H9 (cell line): Measurements from ENCODE around the gene TARP.

Source experiments
- DNase-seq: peaks from one replicate; pipeline ENCODE4 v3.0.0-alpha.2; 2017
- H2AFZ ChIP-seq: one replicate; pipeline ENCODE4 v1.6.1; 2013; ENCODE audit warnings: mild to moderate bottlenecking, low read length, control low read depth, moderate library complexity
- H2AK5ac ChIP-seq: 2 replicates; pipeline ENCODE4 v1.6.1; 2013; ENCODE audit warnings: low read length, control low read depth, mixed read lengths; ENCODE audit not compliant: insufficient read length
- H2BK120ac ChIP-seq: one replicate; pipeline ENCODE4 v1.6.1; 2013; ENCODE audit warnings: low read depth, mild to moderate bottlenecking, low read length, control low read depth, inconsistent platforms; ENCODE audit not compliant: poor library complexity, severe bottlenecking
- H2BK12ac ChIP-seq: 2 replicates; pipeline ENCODE4 v1.6.1; 2013; ENCODE audit warnings: low read length, control low read depth, mixed read lengths, low read depth; ENCODE audit not compliant: insufficient read length
- H2BK15ac ChIP-seq: 2 replicates; pipeline ENCODE4 v1.6.1; 2013; ENCODE audit warnings: low read depth, low read length, control low read depth
- H2BK20ac ChIP-seq: one replicate; pipeline ENCODE4 v1.6.1; 2013; ENCODE audit warnings: low read depth, mild to moderate bottlenecking, low read length, control low read depth, inconsistent platforms; ENCODE audit not compliant: poor library complexity, severe bottlenecking
- H2BK5ac ChIP-seq: 2 replicates; pipeline ENCODE4 v1.6.1; 2013; ENCODE audit warnings: low read length, control low read depth, mixed read lengths; ENCODE audit not compliant: insufficient read length
- H3K14ac ChIP-seq: 2 replicates; pipeline ENCODE4 v1.6.1; 2013; ENCODE audit warnings: low read length, control low read depth; ENCODE audit not compliant: insufficient read depth
- H3K18ac ChIP-seq: 2 replicates; pipeline ENCODE4 v1.6.1; 2013; ENCODE audit warnings: low read depth, mild to moderate bottlenecking, mixed read lengths, low read length, control low read depth; ENCODE audit not compliant: insufficient read length
- H3K23ac ChIP-seq: 2 replicates; pipeline ENCODE4 v1.6.1; 2013; ENCODE audit warnings: low read length, control low read depth, mixed read lengths, low read depth; ENCODE audit not compliant: insufficient read length
- H3K23me2 ChIP-seq: 2 replicates; pipeline ENCODE4 v1.6.1; 2013; ENCODE audit warnings: low read depth, mild to moderate bottlenecking, mixed read lengths, low read length, control low read depth; ENCODE audit not compliant: insufficient read length, poor library complexity, severe bottlenecking
- H3K27ac ChIP-seq: 2 replicates; pipeline ENCODE4 v1.5.1; 2013; ENCODE audit warnings: low read length, control low read depth, mixed read lengths, low read depth; ENCODE audit not compliant: insufficient read length
- H3K27me3 ChIP-seq: 2 replicates; pipeline ENCODE4 v1.6.1; 2013; ENCODE audit warnings: low read length, control low read depth, inconsistent platforms; ENCODE audit not compliant: insufficient read depth
- H3K4ac ChIP-seq: 2 replicates; pipeline ENCODE4 v1.6.1; 2013; ENCODE audit warnings: low read depth, mild to moderate bottlenecking, control low read depth, inconsistent platforms, low read length, moderate library complexity
- H3K4me1 ChIP-seq: 2 replicates; pipeline ENCODE4 v1.6.1; 2013; ENCODE audit warnings: low read length, control low read depth, inconsistent platforms; ENCODE audit not compliant: insufficient read depth
- H3K4me2 ChIP-seq: 2 replicates; pipeline ENCODE4 v1.6.1; 2013; ENCODE audit warnings: low read length, control low read depth, mixed read lengths; ENCODE audit not compliant: insufficient read length, insufficient read depth
- H3K56ac ChIP-seq: 2 replicates; pipeline ENCODE4 v1.6.1; 2013; ENCODE audit warnings: low read depth, mild to moderate bottlenecking, mixed read lengths, low read length, control low read depth; ENCODE audit not compliant: insufficient read length
- H3K79me1 ChIP-seq: 2 replicates; pipeline ENCODE4 v1.6.1; 2013; ENCODE audit warnings: low read depth, mild to moderate bottlenecking, moderate library complexity, low read length, control low read depth, inconsistent platforms; ENCODE audit not compliant: insufficient read depth, poor library complexity, severe bottlenecking
- H3K79me2 ChIP-seq: 2 replicates; pipeline ENCODE4 v1.6.1; 2013; ENCODE audit warnings: low read length, control low read depth, inconsistent platforms; ENCODE audit not compliant: insufficient read depth
- H3K9ac ChIP-seq: 2 replicates; pipeline ENCODE4 v1.6.1; 2013; ENCODE audit warnings: low read length, control low read depth, mixed read lengths; ENCODE audit not compliant: insufficient read length; ENCODE audit errors: extremely low read depth
- H3K9me3 ChIP-seq: one replicate; pipeline ENCODE4 v1.6.1; 2013; ENCODE audit warnings: low read depth, low read length, inconsistent platforms; ENCODE audit not compliant: control insufficient read depth
- H3T11ph ChIP-seq: one replicate; pipeline ENCODE4 v1.6.1; 2013; ENCODE audit warnings: mild to moderate bottlenecking, low read length, control low read depth, inconsistent platforms
- H4K20me1 ChIP-seq: one replicate; pipeline ENCODE4 v1.6.1; 2013; ENCODE audit not compliant: control insufficient read depth, insufficient read length, insufficient read depth
- H4K5ac ChIP-seq: 2 replicates; pipeline ENCODE4 v1.6.1; 2013; ENCODE audit warnings: low read depth, mild to moderate bottlenecking, mixed read lengths, low read length, control low read depth; ENCODE audit not compliant: insufficient read length
- H4K8ac ChIP-seq: replicated peaks from 2 replicates; pipeline ENCODE4 v1.6.1; 2013; ENCODE audit warnings: low read length, control low read depth, mixed read lengths, low read depth; ENCODE audit not compliant: insufficient read length
- H4K91ac ChIP-seq: 2 replicates; pipeline ENCODE4 v1.6.1; 2013; ENCODE audit warnings: low read depth, mild to moderate bottlenecking, moderate library complexity, mixed read lengths, low read length, control low read depth; ENCODE audit not compliant: insufficient read length
- H3K27ac Mint-ChIP-seq, 3 experiments: 2 replicates in 2 of 3; 3 replicates in 1 of 3; pipeline ENCODE4 v1.8.0; 2020 to 2021; ENCODE audit warnings: mixed read lengths in 3 of 3, mild to moderate bottlenecking in 1 of 3, moderate library complexity in 1 of 3
- H3K27me3 Mint-ChIP-seq: 2 replicates; pipeline ENCODE4 v1.8.0; 2021; ENCODE audit warnings: low read depth, mild to moderate bottlenecking, moderate library complexity, mixed read lengths
- H3K36me3 Mint-ChIP-seq, 3 experiments: 2 replicates in 2 of 3; 3 replicates in 1 of 3; pipeline ENCODE4 v1.8.0; 2020 to 2021; ENCODE audit warnings: low read depth in 3 of 3, mixed read lengths in 3 of 3; ENCODE audit not compliant: insufficient read depth in 1 of 3
- H3K4me1 Mint-ChIP-seq, 2 experiments: 2 replicates each; pipeline ENCODE4 v1.8.0; 2020; ENCODE audit warnings: mixed read lengths in 2 of 2
- H3K4me3 Mint-ChIP-seq, 2 experiments: 2 replicates in 1 of 2; 3 replicates in 1 of 2; pipeline ENCODE4 v1.8.0; 2020 to 2021; ENCODE audit warnings: mild to moderate bottlenecking in 2 of 2, mixed read lengths in 2 of 2, moderate library complexity in 1 of 2
- H3K9me3 Mint-ChIP-seq, 2 experiments: 2 replicates in 1 of 2; 3 replicates in 1 of 2; pipeline ENCODE4 v1.8.0; 2020; ENCODE audit warnings: mild to moderate bottlenecking in 2 of 2, mixed read lengths in 2 of 2, moderate library complexity in 1 of 2
- CTCF ChIP-seq: fragments of 200-600 bp; sonication (generic); conservative IDR thresholded peaks from 3 replicates; pipeline ENCODE4 v1.8.0; 2021; ENCODE audit warnings: antibody characterized with exemption, mild to moderate bottlenecking
- WGBS: extraction: QIAGEN DNeasy Blood & Tissue Kit; methylation state at CpG from one replicate; pipeline ENCODE4 v1.1.7; 2013; ENCODE audit warnings: missing lambda C conversion rate, low lambda C conversion rate, mixed read lengths; ENCODE audit not compliant: insufficient read length; ENCODE audit errors: extremely low coverage; 5-methylcytosine and 5-hydroxymethylcytosine counted together

The TARP gene

GRCh38 chr7:38273286-38273995 is at the start of gene TARP:
TSS of gene TARP (minus strand) at chr7:38273636.
- Histone ChIP-seq H4K5ac (no peak within 1 kb of the TSS), H2BK20ac (no peak within 1 kb of the TSS), H2BK15ac (no peak within 1 kb of the TSS), H4K8ac (no peak within 1 kb of the TSS), H3K56ac (no peak within 1 kb of the TSS), H4K20me1 (no peaks in the 10 kb centered on the region), H3K14ac (no peak within 1 kb of the TSS), H3K23me2 (no peaks in the 10 kb centered on the region), H3K18ac (no peak within 1 kb of the TSS), H3K4me1 (no peaks in the 10 kb centered on the region; the same call in 1 of the 2 replicates), H2BK120ac (no peak within 1 kb of the TSS), H4K91ac (no peak within 1 kb of the TSS), H3K4me2 (no peak within 1 kb of the TSS), H3K27me3 (no peaks in the 10 kb centered on the region), H3K9me3 (no peaks in the 10 kb centered on the region), H3K23ac (no peak within 1 kb of the TSS), H3K79me2 (no peaks in the 10 kb centered on the region), H2AFZ (no peak within 1 kb of the TSS), H3K9ac (no peak within 1 kb of the TSS), H2AK5ac (no peak within 1 kb of the TSS), H3T11ph (no peak within 1 kb of the TSS), H3K4ac (no peak within 1 kb of the TSS), H3K27ac (no peak within 1 kb of the TSS), H3K79me1 (no peaks in the 10 kb centered on the region), H2BK12ac (no peak within 1 kb of the TSS), H2BK5ac (no peak within 1 kb of the TSS)
- Mint-ChIP-seq H3K9me3 (no peaks in the 10 kb centered on the region), H3K27ac (no peak within 1 kb of the TSS), H3K36me3 (no peaks in the 10 kb centered on the region), H3K27me3 (no peaks in the 10 kb centered on the region), H3K4me3 (no peak within 1 kb of the TSS), H3K4me1 (peaks cover 4 to 11% of the 10 kb centered on the region in 2 experiments; a peak in 3 of 4 replicates)
- no CpG with 5 or more reads among the region's 2 CpGs for WGBS
- TF ChIP-seq CTCF: no peak
- no peak for DNase-seq
